ENCODE data around the gene CIT.

CIT gene

GRCh38 chr12:119693511-119693910 lies 183.6 kb downstream of the CIT start:
- DNase-seq: no peak

DNA sequence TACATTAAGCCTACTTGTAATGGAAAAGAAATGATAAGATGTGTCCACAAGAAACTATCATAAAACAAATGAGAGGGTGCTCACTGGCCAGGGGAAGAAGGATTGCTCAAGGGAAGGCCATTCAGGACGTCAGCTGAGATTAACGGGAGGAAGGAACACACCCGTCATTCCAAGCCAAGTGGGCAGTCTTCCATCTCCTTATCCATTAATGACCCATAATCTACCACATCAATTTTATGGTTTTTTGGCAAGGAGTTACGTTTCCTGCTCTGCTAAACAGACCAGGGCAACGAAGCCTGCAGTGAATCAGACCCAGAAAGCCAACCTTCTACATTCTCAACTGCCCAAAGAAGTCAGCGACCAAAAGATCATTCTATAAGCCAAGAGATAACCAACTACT lies 184.1 kb downstream of the CIT start:
- peak; percentile 6 for DNase-seq

DNA sequence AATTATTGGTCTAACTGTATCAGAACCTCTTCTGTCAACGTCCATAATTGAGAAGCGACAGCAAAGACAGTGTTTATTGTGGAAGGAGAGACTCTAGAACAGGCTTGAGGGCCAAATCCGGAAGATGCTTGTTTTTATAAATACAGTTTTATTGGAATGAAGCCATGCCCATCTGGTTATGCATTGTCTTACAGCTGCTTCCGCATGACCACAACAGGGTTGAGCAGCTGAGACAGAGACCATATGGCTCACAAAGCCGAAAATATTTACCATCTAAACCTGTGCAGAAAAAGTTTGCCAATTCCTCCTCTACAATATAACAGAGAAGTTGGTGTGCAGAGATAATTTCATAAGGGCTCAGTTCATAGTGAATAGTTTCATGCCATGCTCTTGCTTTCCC lies 184.7 kb downstream of the CIT start:
- no peak for DNase-seq

GRCh38 chr12:119691202-119691810 lies 185.8 kb downstream of the CIT start:
- DNase-seq: no peak

DNA sequence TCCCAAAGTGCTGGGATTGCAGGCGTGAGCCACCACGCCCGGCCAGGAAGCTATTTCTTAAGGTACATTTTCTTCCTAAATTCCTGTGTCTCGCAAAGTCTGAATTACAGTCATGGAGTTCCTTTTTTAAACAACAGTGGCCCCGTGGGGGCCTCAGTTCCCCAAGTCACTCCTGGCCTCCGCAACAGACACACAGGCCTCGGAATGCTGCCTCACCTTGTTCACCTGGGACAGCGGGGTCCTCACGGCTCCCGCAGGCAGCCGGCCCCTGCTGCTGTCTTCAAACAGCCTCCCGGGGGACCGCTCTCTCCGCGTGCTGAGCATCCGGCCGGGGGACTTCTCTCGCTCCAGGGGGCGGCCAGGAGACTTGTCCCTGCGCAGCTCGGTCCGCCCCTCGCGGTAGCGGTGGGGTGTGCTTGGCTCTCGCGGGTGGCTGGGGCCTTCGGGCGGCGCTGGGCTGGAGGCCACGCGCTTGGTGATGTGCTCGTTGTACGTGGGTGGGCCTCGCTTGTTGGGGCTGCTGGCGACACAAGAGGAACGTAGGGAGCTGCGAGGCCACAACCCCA lies 187.1 kb downstream of the CIT start:
- no peak for DNase-seq

DNA sequence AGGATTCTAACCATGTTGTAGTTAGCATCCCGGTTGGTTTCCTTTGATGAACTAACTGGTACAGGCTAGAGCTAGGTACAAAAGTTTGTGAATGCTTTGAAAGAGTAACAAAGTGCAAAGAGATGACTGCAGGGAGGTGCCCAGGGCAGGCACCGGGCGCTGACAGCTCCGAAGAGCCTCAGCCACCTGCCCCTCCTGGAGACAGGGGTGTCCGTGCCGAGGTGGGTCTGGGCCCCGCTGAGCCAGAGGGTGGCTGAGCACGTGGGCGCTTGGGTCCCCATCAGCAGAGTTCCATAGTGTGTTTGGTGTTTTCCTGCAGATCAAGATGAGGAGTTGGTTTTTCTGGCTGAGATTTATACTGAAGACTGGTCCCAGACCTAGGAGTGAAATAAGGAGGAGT lies 189.2 kb downstream of the CIT start:
- DNase-seq: no peak

GRCh38 chr12:119687406-119687805 lies 189.7 kb downstream of the CIT start:
- DNase-seq: no peak

DNA sequence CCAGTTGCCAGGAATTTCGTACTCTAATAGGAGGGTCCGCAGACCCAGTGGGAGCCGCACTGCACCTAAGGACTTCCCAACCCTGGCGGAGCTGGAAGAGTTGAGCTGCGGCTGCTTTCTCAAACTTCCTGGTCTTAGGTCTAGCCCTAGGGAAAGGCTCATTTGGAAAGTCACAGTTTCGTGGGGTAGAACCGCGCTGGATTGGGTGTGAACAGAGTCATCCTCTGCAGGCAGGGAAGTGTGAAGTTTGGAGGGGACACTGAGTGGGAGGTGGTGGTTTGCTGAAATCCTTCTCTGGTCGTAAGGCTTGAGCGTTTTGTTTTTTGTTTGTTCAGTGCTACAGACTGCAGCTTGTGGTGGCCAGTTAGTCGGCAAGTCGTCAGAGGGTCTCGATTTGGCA lies 190.3 kb downstream of the CIT start:
- no peak for DNase-seq

- DNase-seq: no peak
Observed at GRCh38 chr12:119686355-119686754, 190.8 kb downstream of the CIT start.

- no peak for DNase-seq
Observed at GRCh38 chr12:119685375-119685774, 191.7 kb downstream of the CIT start.

GRCh38 chr12:119684711-119685369 lies 192.3 kb downstream of the CIT start:
- no peak for DNase-seq

GRCh38 chr12:119683816-119684215 lies 193.3 kb downstream of the CIT start:
- no peak for DNase-seq

GRCh38 chr12:119683413-119683812 lies 193.7 kb downstream of the CIT start:
- no peak for DNase-seq

DNA sequence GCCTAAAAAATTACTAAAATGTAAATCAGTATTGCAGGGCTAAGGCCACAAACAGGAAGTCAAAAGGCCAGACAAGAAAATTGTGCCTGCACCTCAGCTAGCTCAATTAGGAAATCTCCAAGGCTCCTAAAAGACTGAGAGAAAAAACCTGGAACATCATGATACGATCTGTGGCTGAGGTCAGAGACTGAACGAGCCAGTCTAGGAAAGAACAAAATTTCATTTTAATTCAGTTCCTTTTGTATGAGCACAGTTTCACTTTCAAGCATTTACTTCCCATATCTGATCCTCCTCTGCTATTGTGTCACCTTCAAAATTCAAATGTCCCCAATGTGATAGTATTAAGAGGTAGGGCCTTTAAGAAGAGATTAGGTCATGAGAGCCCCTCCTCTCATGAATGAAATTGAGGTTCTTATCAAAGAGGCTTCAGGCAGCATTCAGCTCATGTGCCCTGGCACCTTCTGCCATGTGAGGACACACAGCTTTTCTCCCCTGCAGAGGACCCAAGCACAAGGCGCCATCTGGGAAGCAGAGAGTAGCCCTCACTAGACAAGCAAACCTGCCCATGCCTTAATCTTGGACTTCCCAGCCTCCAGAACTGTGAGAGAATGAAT lies 194.4 kb downstream of the CIT start:
- DNase-seq: no peak

- DNase-seq: no peak
Observed at GRCh38 chr12:119681728-119682638, 195.1 kb downstream of the CIT start.

- DNase-seq: no peak
Observed at GRCh38 chr12:119681111-119681510, 196.0 kb downstream of the CIT start.

- no peak for DNase-seq
Observed at GRCh38 chr12:119679490-119679889, 197.6 kb downstream of the CIT start.

DNA sequence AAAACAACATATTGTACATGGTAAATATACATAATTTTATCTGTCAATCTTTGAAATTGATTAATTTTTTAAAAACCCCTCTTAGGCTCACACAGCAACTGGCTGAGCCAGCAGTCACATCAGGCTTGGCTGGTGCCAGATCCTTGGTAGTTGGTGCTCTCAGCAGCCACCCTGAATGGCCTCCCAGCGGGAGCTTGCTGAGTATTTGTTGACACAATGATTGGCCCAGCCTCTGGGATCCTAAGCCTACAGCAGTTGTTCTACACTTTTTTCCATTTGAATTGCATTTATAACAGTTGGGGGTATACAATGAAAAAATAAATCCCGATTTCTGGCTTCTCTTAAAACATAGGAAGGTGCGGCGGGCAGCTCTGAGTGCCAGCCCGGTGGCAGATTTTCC lies 198.0 kb downstream of the CIT start:
- no peak for DNase-seq

GRCh38 chr12:119678459-119678858 lies 198.7 kb downstream of the CIT start:
- DNase-seq: no peak

DNA sequence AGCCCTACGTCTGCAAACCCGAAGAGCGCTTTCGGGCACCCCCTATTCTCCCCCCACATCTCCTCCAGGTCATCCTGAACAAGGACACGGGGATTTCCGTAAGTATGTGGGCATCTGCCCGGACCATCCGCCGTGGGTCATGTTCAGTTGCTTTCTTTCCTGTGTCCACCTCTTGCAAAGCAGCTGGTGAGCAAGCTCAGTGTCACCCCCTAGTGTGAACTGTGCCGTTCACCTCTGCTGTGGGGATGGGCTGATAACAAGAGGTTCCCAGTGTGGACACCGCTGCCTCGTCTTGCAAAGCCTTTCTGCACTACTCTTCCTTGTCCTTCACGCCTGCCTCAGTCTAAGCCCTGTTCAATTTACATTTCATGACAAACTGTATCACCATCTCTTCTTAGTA lies 200.5 kb downstream of the CIT start:
- no peak for DNase-seq

DNA sequence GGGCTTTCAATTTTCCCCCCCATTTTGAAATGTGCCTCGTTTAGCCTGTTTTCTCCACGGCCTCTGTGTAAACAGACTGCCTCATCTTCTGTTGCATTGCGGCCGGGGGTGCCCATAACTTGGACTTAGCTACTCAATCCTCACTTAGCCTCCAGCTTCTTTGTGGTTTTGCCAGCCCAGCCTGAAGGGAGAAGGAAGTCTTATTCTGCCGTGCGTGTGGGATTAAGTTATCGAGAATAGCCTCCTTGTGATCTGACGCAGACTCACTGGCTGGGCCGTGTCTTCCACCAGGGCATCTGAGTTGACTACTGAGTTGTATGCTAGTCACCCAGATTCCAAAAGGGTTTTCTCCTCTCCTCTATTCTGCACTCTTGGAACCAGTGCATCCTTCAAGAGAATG lies 201.1 kb downstream of the CIT start:
- no peak for DNase-seq

GRCh38 chr12:119674560-119674959 lies 202.6 kb downstream of the CIT start:
- no peak for DNase-seq

DNA sequence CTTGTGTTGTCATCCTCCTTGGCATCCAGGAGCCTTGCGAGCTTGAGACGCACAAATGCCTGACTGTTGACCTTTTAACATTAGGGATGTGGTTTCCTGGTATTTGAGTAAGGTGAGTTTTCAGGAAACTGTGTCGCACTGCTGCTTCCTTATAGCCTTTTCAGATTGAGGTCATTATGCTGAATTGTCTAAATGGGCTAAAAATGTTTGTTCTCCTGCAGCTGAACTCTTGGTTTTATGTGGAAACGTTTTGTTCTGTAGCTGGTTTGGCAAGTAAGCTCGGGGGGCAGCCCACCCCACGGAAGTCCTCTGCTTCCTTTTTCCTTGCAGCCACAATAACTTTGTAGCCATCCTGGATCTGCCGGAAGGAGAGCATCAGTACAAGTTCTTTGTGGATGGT lies 203.5 kb downstream of the CIT start:
- no peak for DNase-seq
